ENCODE data around the gene ZNF276.

DNA sequence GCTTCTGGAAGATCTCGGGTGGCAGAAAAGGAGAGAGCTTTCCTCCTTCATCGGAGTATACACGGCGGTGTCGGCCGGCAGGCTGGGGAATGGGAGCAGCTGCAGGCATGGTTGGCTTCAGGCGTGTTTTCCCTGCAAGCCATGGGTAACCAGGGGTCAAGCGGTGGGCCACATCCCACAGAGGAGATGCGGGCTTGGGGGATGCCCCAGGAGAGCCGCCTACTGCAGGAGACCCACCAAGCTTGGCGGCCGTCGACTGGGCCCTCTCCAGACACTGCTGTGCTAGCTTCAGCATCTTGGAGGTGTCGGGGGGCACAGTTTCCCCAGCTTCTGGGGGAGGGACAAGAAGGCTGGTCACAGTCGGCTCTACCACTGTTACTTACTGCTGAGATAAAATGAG, 4.8 kb upstream of the ZNF276 start:
- TF ChIP-seq TAF1 (IDR thresholded peaks at IDR 0.05; ENCODE audit: low read depth, low read length) (no peak), POLR2A (IDR thresholded peaks at IDR 0.05; ENCODE audit: low read depth, low read length) (no peak), POLR2AphosphoS5 (IDR thresholded peaks at IDR 0.05; ENCODE audit: low read depth, low read length) (no peak), POU2F2 (IDR thresholded peaks at IDR 0.05; ENCODE audit: low read depth, low read length) (no peak)
